Gastroesophageal sphincter (tissue), 4 donors: ENCODE data around the gene TMCC1. TPM values are rescaled to one million over a fixed set of nuclear protein-coding genes. Genes with fewer than 3 reads are reported as not detected.

Source experiments
- small RNA-seq, 4 donors: library from RNA; depleted of rRNA; stranded (forward); fragments of <200 nt; gene quantifications; one replicate each; pipeline ENCODE3, GENCODE V24; 2016
- total RNA-seq, 4 donors: library from RNA; depleted of rRNA; stranded (reverse); fragments of >200 nt; gene quantifications; one replicate each; pipeline ENCODE4 v1.1.0, GENCODE V29; 2016

TMCC1 gene
- total RNA-seq, 4 donors from 2014 or later = 20.3 to 32.7 (median 28.1) TPM

Small RNAs within 50 kb of the gene (small RNA-seq; reads per million reads assigned to genes)
- gene RF00026 (0 reads per million in 4 donors), gene RNY3P13 (0 reads per million in 4 donors)

Other genes with a start within 250 kb of the TMCC1 start
- gene TRH, start 81.0 kb upstream of the TMCC1 start, total RNA-seq = under 1 TPM in 1 of 4 donors, not detected in 3; 0.30 TPM
- not detected for gene ALG1L2, start 188.1 kb upstream of the TMCC1 start, total RNA-seq